Stimulated activated CD8-positive, alpha-beta memory T cell treated with anti-CD3 and anti-CD28 coated beads, Interleukin-15, amount 100 ng/mL, for 48 hours (primary cell): ENCODE data around the gene IL6R.
"Not testable (repeated sequence)": the region's sequence is repeated elsewhere in the genome, so short reads cannot be mapped to it uniquely, and the experiment has no call there.

Experiments
- DNase-seq, 2 donors: peaks; one replicate each; pipeline ENCODE4 v3.0.0-alpha.2; 2020; ENCODE audit warnings: low read depth in 2 of 2

IL6R gene

GRCh38 chr1:154404984-154405746, at the start of gene IL6R:
TSS of gene IL6R (plus strand) at chr1:154405343. CDS start at chr1:154405630, 287 bp downstream.
- peak; percentile 54 to 57 for DNase-seq

- no peak for DNase-seq
Observed at GRCh38 chr1:154358519-154358918, 46.6 kb upstream of the IL6R start.

GRCh38 chr1:154360288-154360687, 44.9 kb upstream of the IL6R start:
- no peak for DNase-seq

GRCh38 chr1:154360881-154361280, 44.3 kb upstream of the IL6R start:
- not testable (repeated sequence) for DNase-seq

- no peak for DNase-seq
Observed at GRCh38 chr1:154361357-154361756, 43.8 kb upstream of the IL6R start.

GRCh38 chr1:154371436-154371835, 33.7 kb upstream of the IL6R start:
- DNase-seq: no peak

GRCh38 chr1:154373777-154374357, 31.3 kb upstream of the IL6R start:
- DNase-seq: peak in 1 of 2 donors; percentile 22

- DNase-seq: no peak
Observed at GRCh38 chr1:154379301-154379700, 25.8 kb upstream of the IL6R start.

GRCh38 chr1:154384650-154385489, 20.3 kb upstream of the IL6R start:
- no peak for DNase-seq

GRCh38 chr1:154386643-154387352, 18.3 kb upstream of the IL6R start:
- DNase-seq: peak; percentile 84 to 88

- no peak for DNase-seq
Observed at GRCh38 chr1:154391086-154391770, 13.9 kb upstream of the IL6R start.

GRCh38 chr1:154398141-154398540, 7.0 kb upstream of the IL6R start:
- no peak for DNase-seq

- no peak for DNase-seq
Observed at GRCh38 chr1:154398678-154399077, 6.5 kb upstream of the IL6R start.

GRCh38 chr1:154400381-154400801, 4.8 kb upstream of the IL6R start:
- DNase-seq: no peak

GRCh38 chr1:154402409-154402921, 2.7 kb upstream of the IL6R start:
- DNase-seq: no peak

- no peak for DNase-seq
Observed at GRCh38 chr1:154403261-154403943, 1.7 kb upstream of the IL6R start.

GRCh38 chr1:154403983-154404382, 1.2 kb upstream of the IL6R start:
- no peak for DNase-seq

- no peak for DNase-seq
Observed at GRCh38 chr1:154404511-154404931, 622 bp upstream of the IL6R start.

- peak in 1 of 2 donors; percentile 48 for DNase-seq
Observed at GRCh38 chr1:154405747-154406571, 816 bp downstream of the IL6R start.

GRCh38 chr1:154406572-154406879, 1.4 kb downstream of the IL6R start:
- DNase-seq: no peak
